Stimulated activated CD4-positive, alpha-beta T cell treated with anti-CD3 and anti-CD28 coated beads, TNF-alpha, amount 100 ng/mL, for 24 hours (primary cell): Measurements from ENCODE around the gene LCA5L.
"Not testable (repeated sequence)": the region's sequence is repeated elsewhere in the genome, so short reads cannot be mapped to it uniquely, and the experiment has no call there.

Experiments used
- DNase-seq, 3 experiments: peaks; one replicate each; pipeline ENCODE4 v3.0.0-alpha.2; 2020; ENCODE audit warnings: low read depth in 3 of 3

The LCA5L gene

DNA sequence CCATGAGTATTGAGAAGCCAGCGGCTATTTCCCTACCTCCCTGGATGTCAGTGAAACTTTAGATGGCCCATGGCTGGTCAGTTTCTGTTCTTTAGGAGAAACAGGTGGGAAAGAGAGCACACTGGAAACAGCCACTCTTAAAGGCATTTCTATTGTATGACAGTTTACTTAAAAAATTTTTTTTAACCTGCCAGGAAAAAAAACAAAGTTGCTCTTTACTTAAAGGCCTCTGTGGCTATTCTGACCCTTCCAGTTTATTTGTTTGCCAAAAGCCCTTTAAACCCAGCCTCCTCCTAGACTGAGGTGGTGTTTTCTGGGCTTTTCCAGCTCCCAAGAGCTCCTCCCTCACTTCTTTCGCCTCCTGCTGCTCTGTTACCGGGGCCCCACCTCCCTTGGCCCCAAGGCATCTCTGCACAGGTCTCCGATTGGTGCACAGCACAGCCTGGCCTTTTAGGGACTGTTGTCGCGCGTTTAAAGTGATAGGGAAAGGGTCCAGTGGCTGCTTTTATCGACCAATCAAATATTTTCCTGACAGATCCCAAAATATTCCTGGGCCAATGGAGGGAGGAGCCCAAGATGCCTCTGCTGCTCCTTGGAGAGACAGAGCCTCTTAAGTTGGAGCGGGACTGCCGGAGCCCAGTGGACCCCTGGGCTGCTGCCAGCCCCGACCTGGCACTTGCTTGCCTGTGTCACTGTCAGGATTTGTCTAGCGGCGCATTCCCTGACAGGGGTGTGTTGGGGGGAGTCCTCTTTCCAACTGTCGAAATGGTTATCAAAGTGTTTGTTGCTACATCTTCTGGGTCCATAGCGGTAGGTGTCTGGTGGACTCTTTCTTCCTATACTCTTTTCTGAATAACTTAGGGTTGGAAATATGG, 6.0 kb upstream of the LCA5L start, which contains the start of gene SH3BGR:
SH3BGR (plus strand) TSS at position 639 of the 875 bp plus-strand sequence; CDS start at position 766, 127 bp downstream.
- no peak for DNase-seq

DNA sequence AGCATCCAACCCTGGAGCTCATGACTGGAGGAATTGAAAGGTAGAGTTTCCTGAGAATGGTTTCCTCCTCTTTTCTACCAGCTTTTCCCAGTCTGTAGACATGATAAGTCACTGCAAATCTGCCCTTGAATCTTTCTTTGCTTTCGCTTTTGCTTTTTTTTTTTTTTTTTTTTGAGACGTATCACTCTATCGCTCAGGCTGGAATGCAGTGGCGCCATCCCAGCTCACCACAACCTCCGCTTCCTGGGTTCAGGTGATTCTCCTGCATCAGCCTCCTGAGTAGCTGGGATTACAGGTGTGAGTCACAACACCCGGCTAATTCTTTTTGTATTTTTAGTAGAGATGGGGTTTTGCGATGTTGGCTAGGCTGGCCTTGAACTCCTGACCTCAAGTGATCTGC, 1.7 kb upstream of the LCA5L start:
- DNase-seq, result no peak

DNA sequence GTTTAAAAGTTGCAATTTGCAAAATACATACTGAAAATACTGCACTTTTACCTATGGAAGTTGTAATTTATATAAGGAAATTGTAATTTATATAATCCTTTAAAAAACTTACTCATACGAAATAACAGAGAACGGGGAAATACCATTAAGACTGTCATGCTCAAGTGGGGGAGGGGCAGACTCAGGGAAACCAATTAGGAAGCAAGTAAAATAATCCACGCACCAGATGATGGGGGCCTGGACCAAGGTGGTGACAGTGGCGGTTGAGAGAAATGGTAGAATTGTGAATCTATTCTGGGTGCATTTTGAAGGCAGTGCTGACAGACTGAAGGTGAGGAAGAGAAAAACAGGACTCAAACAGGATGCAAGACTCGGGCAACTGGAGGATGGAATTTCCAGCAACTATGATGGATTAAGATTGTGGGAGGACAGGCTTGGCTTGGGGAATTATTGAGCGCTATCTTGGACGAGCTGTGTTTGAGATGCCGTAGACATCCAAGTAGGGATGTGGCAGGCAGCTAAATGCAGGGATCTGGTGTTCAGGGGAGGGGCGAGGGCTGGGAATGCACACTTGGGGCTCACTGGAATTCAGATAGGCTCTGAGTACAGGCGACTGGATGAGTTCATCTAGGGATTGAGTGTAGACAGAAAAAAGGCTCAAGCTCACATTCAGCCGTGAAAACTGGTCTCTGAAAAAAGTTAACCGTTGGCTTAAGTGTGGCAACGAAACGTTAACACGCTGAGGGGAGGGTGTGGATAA, 977 bp downstream of the LCA5L start:
- no peak for DNase-seq

DNA sequence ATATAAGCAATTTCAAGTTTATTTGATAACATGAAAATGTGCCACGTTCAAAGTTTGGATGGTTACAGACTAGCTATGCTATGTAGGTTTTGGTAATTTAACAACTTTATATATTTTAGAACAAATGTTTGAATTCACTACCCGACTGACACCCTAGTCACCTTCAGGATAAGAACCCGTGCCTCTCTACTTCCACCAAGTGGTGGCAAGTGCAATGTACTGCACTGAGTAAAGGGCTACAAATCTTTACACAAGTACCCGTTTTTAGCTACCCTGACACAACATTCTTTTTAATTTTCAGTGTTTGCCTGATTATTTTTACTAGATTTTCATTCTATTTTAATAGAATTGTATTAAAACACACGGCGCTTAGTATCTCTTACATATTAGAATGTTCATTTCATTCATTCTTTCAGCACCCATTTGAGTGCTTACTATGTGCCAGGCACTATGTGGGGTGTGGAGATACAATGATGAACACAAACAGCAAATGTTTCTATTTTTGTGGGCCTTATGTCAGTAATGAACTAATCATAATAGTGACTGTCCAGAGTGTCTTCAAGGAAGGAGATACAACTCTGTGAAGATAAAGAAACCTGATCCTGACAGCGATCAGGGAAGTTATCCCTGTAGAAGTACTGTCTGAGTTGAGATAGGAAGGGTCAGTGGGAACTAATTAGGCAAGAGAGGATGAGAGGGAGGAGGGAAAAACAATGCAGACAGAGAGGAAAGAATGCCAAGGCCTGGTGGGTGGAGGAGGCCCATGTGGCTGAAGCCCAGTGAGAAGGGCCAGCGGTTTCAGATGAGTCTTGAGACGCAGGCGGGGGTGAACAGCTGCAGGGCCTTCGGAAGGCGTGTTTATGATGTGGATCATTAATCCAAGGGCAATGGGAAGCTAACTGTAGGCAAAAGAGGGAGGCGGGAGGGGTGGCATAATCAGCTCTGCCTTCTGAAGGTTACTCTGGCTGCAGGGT, 3.8 kb downstream of the LCA5L start:
- DNase-seq, result no peak

DNA sequence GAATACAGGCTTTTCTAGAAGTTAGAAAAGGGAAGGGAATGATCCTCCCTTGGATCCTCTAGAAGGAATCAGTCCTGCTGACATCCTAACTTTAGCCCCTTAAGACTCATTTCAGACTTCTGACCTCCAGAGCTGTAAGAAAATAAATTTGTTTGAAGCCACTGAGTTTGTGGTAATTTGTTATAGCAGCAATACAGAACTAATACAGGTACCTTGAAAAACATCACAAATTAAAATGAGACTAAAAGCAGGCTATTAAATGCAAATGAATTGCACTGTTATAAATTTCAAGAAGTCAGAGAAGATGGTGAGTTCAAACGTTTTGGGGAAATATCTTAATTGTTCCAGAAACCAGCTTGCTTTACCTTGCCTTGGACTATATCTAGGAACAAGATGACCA, 6.3 kb downstream of the LCA5L start:
- DNase-seq, result no peak

DNA sequence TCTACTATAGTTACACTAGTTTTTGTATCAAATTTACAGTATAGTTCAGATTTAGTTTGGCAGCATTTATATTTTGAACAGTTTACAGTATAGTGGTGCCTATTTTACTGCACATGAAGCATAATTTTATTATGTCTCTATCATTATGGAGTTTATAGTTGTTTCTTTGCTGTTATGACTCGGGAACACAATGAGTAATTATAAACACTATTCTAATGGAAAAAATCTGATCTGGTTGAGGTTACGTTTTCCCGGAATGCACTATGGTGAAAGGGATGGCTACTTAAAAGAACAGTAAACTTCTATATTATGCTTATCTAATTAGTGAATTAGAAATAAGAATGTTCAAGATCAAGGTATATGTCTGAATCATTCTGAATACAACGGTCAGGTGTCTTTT, 10.6 kb downstream of the LCA5L start:
- no peak for DNase-seq

DNA sequence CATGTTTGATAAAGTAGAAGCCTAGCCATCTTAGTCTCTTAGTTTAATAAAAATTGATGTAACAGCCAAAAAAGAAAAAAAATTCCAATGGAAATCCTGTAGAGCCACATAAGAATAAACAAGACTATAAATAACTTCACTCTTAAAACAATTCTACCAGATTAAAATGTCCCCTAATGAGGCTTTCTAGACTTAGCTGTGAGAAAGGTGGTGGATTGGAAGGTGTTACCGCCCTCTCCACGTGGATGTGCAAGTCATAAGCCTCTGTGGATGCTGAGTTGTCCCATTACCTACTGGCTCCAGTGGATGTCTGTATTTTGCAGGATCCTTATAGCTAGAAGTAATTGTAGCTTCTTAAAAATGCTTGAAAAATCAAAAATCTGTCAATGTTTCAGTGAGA, 14.6 kb downstream of the LCA5L start:
- DNase-seq, result no peak

DNA sequence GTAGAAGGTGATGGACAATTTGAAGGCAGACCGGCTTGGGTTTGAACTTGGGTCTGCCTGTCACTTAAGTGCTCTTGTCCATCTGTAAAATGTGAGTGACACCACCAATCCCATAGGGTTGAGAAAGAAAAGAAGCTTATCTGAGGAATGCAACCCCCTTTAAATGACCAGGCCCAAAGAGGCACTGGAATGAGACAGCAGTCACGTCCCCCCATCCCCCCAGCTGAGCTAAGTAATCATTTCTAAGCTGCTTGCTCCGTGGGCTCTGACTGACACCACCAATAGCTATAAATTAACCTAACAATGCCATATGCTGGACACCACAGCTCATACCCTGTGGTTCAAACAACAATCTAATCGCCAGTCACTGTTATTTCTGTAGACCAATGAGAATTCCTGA, 15.1 kb downstream of the LCA5L start:
- no peak for DNase-seq

DNA sequence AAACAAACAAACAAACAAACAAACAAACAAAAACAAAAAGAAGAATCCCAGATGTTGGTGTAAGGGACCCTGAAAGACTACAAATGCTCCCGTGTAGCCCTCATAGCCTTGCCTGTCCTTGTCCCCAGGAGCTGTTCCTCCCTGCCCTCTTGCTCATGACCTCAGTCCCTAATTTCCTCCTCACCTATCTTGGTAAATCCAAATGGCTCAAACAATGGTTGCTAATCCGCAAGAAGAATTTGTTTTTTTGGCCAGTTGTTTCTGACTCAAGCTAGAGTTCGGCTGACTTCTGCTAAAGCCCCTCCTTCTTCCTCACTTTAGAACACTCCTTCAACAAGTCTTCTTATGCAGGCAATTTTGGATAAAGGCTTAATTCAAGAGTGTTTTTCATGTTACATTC, 15.6 kb downstream of the LCA5L start:
- DNase-seq, result no peak

DNA sequence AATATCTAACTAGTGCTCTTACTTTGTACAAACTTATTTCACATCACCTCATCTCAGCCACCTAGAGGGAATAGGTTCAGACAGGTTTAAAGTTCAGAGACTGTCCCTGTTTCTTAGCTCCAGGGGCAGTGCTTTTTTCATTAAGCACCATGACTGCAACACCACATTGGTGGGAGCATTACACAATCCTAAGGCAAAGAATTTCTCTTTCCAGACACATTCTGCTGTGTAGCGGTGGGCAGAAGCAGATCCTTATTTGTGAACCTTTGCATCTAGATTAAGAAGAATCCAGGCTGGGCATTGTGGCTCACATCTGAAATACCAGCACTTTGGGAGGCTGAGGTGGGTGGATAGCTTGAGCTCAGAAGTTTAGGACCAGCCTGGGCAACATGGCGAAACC, 16.1 kb downstream of the LCA5L start:
- DNase-seq, result no peak

DNA sequence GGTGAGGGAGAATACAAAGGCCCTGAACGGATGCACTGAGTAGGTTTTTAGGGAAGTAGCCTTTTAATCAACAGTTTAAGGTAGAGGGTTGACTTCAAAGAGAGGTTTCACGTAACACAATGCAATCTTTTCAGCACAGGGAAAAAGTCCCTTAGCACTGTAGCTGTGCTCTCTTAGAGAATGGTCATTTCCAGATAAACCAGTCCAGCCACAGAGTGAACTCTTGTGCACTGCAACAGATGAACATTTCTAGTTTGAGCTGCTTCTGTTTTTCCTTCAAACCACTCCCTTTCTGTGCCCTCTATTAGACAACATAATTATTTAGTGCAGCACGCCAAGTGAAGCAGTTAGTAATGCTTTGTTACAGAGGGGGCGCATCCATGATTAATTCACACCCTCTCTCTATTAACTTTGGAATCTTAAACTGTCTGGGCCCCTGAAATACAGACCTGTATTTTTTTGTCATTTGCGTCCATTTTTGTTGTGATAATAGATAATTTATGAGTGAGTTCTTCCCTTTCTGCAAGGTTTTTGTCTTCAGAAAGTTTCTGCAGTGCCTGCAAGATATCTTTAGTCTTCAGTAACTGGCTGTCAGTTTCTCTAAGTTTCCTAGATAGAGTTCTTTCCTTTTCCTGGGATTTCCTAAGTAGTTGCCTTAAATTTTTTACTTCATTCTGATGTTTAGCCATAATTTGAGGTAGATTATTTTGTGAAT, 22.9 kb downstream of the LCA5L start:
- DNase-seq, result no peak

DNA sequence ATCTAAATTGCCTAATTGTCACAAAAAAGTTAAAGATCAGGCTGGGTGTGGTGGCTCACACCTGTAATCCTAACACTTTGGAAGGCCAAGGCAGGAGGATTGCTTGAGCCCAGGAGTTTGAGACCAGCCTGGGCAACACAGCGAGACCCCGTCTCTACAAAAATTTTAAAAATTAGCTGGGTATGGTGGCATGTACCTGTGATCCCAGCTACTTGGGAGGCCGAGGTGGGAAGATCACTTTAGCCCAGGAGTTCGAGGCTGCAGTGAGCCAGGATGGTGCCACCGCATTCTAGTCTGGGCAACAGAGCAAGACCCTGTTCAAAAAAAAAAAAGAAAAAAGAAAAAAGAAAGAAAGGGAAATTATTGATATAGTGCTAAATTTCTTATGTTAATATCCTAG, 26.4 kb downstream of the LCA5L start:
- not testable (repeated sequence) for DNase-seq

DNA sequence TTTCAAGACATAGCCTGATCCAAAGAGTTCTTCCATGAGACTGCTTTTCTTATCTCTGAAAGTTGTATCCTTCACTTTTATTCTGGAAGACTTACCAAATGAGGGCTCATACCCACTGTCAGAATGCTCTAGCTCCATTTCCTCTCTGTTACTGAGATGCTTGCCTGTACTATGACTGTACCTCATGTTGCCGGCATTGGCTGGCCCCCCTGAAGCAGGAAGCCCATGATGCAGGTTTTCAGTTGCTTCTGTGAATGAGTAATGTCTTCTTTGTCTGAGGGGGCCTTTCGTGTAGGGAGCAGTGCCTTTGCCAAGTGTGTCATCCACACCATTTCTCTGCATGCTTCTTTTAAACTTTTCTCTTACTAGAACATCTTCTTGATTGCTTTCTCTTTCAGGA, 39.5 kb downstream of the LCA5L start:
- no peak for DNase-seq

DNA sequence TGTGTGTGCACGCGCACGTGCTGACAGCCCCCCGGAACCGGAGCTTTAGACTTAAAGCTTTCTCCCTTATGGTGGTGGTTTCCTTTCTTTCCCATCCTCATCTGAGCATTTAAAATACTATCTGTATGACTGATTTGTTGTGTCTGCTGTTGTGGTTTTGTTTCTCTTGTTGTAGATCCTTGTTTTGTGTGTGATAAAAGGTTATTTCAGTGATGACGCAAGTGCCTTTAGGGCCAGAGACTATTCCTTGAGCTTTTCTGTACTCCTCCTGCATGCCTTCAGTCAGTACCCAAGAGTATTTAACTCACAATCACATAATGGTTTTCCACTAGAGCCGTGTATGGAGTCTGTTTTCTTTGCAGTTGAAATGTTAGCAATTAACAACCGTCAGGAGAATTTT, 45.4 kb downstream of the LCA5L start:
- DNase-seq, result no peak

DNA sequence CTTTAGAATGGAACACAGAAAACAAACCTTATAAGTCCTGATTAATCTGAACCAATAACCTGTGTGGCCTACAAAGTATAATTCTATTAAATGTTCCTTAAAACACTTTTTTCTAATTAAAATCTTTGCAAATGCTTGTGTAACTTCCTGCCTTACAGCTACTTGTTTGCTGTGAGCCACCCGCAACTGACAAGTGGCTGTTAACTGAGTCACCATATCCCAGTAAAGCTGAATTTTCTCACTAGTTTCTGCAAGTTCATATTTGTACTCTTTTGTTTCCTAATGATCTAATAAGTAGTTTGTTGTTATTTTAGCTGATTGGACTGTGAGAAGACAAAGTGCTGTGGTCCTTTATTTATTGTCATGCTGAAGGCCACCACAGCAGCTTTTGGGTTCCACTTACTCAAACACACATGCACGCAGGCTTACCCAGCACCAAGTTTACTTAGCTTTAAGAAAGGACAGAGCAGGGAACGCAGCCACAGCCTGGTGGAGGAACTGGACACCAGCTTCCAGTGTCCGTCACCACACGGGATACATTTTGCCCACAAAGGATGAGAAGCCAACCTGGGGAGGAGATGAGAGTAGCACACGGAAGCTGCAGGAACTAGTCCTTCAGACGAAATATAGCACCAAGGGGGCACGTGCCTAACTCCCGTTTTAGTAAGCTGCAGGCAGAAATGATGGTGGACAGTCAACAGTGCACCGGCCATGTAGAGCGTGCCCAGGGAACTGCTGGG, 47.8 kb downstream of the LCA5L start:
- no peak for DNase-seq

DNA sequence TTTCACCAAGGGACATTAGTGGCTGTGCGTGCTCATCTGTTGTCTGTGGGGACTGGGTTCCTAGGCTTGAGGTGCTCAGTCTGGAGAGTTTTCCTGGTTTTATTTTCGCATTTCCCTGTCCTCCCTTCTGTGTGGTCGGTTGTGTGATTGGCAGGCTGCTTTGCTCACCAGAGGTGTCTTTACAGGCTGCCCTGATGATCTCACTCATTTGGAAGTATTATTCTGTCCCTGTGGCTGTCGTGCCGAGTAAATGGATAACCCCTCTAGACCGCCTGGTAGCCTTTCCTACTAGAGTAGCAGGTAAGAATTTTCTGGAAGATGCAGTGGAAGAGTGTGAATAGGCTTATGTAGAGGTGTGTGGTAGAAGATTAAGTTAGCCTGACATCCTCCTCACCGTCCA, 52.6 kb downstream of the LCA5L start:
- no peak for DNase-seq

DNA sequence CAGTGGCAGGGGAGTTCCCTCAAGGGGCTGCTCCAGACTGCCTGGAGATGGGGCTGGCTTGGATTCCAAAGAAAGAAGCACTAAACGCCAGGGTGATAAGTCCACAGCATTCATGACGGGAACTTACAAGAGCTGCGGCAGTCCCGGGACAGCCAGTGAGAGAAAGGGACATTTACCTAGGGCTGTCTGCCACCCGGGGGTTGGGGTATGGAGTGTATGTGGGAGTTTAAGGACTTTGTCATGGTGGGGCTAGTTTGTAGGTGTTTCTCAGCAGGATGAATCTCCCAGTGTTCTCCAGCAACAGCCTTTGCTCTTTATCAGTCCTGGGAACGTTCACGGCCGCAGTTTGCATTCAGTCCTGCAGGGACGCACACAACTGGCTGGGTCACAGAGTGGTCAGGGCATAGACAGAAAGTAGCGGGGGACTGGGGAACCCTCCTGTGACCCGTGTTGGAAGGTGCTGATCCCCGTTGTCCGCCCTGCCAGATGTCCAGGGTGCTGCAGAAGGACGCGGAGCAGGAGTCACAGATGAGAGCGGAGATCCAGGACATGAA, 55.3 kb downstream of the LCA5L start:
- DNase-seq, result no peak

DNA sequence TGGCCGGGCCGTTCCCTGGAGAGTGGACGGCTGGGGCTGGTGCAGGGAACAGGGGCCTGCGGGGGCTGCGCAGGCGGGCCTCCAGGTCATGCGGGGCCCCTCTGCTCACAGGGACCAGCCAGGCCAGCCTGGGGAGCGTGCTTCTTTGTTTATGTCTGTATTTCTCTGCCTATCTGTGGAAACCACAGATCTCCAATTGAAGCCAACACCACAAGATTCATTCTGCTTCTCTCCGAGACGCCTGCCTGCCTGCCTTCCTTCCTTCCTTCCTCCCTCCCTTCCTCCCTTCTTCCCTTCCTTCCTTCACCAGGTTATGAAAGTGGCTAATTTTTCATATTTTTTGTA, 56.8 kb downstream of the LCA5L start:
- no peak for DNase-seq

DNA sequence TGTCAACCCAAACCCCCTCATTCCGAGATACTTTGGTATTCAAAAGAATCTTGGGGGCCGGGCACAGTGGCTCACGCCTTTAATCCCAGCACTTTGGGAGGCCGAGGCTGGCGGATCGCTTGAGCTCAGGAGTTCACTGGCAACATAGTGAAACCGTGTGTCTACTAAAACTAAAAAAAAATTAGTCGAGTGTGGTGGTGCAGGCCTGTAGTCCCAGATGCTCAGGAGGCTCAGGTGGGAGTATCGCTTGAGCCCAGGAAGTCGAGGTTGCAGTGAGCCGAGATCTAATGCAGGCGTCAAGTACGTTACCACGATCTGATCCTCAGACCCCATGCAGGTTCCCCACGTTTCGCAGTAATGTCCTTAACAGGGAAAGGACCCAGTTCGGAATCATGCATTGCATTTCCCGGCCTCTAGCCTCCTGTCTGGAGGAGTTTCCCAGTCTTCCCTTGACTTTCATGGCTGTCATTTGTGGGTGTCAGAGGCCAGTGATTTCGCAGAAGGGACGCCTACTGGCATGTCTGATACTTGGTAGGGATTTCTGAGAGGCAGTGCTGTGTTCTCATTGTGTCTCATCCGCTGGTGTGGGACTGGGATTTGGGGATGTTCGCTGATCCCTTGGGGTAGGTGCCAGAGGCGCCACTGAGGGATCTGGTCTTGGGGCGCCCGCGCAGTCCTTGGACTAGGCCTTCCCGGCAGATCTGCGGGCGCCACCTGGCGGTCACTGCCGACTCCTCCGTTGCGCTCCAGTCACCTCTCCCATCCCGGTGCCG, 57.4 kb downstream of the LCA5L start:
- peak; percentile 82 to 88 (median 83) for DNase-seq
